ENCODE measurements around the gene ZNF683. TPM values are rescaled to one million over a fixed set of nuclear protein-coding genes. Genes with fewer than 3 reads are reported as not detected.
A peak's percentile ranks its signal among the peaks of the same experiment; 100 is the strongest.

Gene ZNF683
- total and polyA plus RNA-seq, 10 of the 15 experiments (the other 5 are each of a cell fraction or from before 2014, with no cell fraction given): not detected

DNA sequence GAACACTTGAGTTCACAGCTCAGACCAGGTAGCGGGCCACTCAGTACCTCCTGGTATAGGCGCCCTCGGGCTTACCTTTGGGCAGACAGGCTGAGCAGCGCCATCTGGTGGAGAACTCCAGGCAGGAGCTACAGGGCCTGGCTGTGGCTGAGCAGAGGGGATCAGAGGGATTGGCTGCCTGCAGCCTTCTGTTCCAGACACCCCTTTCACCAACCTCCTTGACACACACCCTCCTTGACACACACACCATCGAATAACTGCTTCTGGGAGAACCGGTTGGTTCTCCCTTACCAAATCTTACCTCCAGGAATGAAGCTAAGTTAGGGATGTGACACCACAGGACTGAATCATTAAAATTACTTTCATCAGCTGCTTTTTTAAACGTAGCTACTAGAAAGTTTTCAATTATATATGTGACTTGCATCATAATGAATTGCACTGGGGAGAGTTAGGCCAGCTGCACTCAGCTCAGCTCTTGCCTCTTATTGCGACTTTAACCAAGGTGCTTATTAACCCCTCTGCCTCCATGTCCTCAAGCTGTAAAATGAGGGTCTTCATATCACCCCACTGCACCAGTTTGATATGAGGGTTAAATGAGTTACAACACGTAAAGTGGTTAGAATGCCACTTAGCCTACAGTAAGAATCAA lies 44.7 kb upstream of the ZNF683 start:
- Histone ChIP-seq H3K36me3 (ENCODE audit: control insufficient read depth in 2 of 2, insufficient read depth in 2 of 2, low read length in 1 of 2) (no peaks in the 10 kb centered on the region), H3K9me3 (replicated peaks; ENCODE audit: control insufficient read depth, insufficient read depth, low read length) (no peaks in the 10 kb centered on the region), H3K4me3 (no peak overlapping the region), H4K20me1 (ENCODE audit: control insufficient read depth, insufficient read depth) (no peaks in the 10 kb centered on the region), H3K27ac (ENCODE audit: control insufficient read depth, insufficient read depth) (no peak overlapping the region), H3K4me2 (ENCODE audit: control insufficient read depth, insufficient read depth) (no peak overlapping the region), H3K9ac (ENCODE audit: control insufficient read depth, insufficient read depth, low read length) (no peak overlapping the region), H3K79me2 (ENCODE audit: control insufficient read depth, insufficient read depth, low read length) (no peaks in the 10 kb centered on the region), H2AFZ (ENCODE audit: control insufficient read depth, low read depth, low read length) (no peak overlapping the region), H3K4me1 (ENCODE audit: control insufficient read depth, insufficient read depth, low read length) (no peaks in the 10 kb centered on the region), H3K27me3 (replicated peaks in 1 of 2; ENCODE audit: control insufficient read depth in 2 of 2, insufficient read depth in 2 of 2, low read length in 1 of 2) (peaks cover 0 to 3% of the 10 kb centered on the region in 2 experiments; a peak in 3 of 4 replicates)
- WGBS (ENCODE audit: insufficient coverage, insufficient replicate concordance, low lambda C conversion rate, missing lambda C conversion rate): 11% methylated on average over 9 of the region's 9 CpGs
- RAD21 ChIA-PET (ENCODE audit: unreplicated experiment): interaction anchor here (0.6 to 1.7 kb wide), 27 partner anchors 11 to 522 kb away, joined by 3 to 20 read pairs (median 4); partner anchors contain the start of genes DHDDS and SH3BGRL3
- BruUV-seq (replicated peaks): no TSS peak
- SMC1A ChIA-PET (ENCODE audit: uncharacterized antibody, unreplicated experiment): interaction anchor here (0.6 to 3.7 kb wide), 19 partner anchors 9 to 375 kb away, joined by 3 to 23 read pairs (median 3); partner anchors contain the start of gene DHDDS
- POLR2A ChIA-PET: interaction anchor here (0.6 to 1.1 kb wide), 3 partner anchors 13 to 129 kb away, joined by 3 to 4 read pairs (median 4); no protein-coding TSS in a partner anchor
- FAIRE-seq (peak; percentile 97), DNase-seq (ENCODE audit: low read depth, low spot score) (no peak), ATAC-seq (peak; percentile 100)
- intact Hi-C loops (cut with micrococcal nuclease; ENCODE audit: unreplicated experiment) (loop anchor here (2.0 to 10.0 kb wide), 3 partner anchors 52 to 310 kb away; no protein-coding TSS in a partner anchor), in situ Hi-C loops (cut with MboI) (no loop called here)
- CTCF ChIA-PET: interaction anchor here (0.5 to 3.8 kb wide), 70 partner anchors 8 to 1312 kb away, joined by 3 to 94 read pairs (median 6); partner anchors contain the start of genes C1orf232, CD52, CEP85 and CRYBG2
- no peak for TF ChIP-seq EZH2 (IDR thresholded peaks at IDR 0.05; ENCODE audit: borderline replicate concordance, control insufficient read depth, low read depth, low read length)
- 0 out of 3 replicates have a peak, but pooled peaks have one; percentile 20 for TF ChIP-seq POU2F2 (IDR thresholded peaks at IDR 0.05; ENCODE audit: borderline replicate concordance, low read depth, low read length)
- no peak for TF ChIP-seq RBBP5 (conservative IDR thresholded peaks at IDR 0.05)
- TF ChIP-seq POLR2AphosphoS5 (IDR thresholded peaks at IDR 0.05; ENCODE audit: low read length): no peak
- TF ChIP-seq PKNOX1 (IDR thresholded peaks at IDR 0.05): no peak
- no peak for TF ChIP-seq KLF5 (IDR thresholded peaks at IDR 0.05; ENCODE audit: partially characterized antibody)
- TF ChIP-seq NR2F1 (conservative IDR thresholded peaks at IDR 0.05): no peak
- no peak for TF ChIP-seq HDGF (IDR thresholded peaks at IDR 0.05)
- no peak for TF ChIP-seq LARP7 (IDR thresholded peaks at IDR 0.05)
- TF ChIP-seq TCF3 (IDR thresholded peaks at IDR 0.05; ENCODE audit: borderline replicate concordance, insufficient read depth, low read depth, low read length): no peak
- no peak for TF ChIP-seq GATAD2B (conservative IDR thresholded peaks at IDR 0.05; ENCODE audit: low read depth)
- TF ChIP-seq, protein P1, sequence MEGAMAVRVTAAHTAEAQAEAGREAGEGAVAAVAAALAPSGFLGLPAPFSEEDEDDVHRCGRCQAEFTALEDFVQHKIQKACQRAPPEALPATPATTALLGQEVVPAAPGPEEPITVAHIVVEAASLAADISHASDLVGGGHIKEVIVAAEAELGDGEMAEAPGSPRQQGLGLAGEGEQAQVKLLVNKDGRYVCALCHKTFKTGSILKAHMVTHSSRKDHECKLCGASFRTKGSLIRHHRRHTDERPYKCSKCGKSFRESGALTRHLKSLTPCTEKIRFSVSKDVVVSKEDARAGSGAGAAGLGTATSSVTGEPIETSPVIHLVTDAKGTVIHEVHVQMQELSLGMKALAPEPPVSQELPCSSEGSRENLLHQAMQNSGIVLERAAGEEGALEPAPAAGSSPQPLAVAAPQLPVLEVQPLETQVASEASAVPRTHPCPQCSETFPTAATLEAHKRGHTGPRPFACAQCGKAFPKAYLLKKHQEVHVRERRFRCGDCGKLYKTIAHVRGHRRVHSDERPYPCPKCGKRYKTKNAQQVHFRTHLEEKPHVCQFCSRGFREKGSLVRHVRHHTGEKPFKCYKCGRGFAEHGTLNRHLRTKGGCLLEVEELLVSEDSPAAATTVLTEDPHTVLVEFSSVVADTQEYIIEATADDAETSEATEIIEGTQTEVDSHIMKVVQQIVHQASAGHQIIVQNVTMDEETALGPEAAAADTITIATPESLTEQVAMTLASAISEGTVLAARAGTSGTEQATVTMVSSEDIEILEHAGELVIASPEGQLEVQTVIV (IDR thresholded peaks at IDR 0.05; ENCODE audit: borderline replicate concordance, partially characterized antibody): no peak
- no peak for TF ChIP-seq FOXM1 (IDR thresholded peaks at IDR 0.05; ENCODE audit: low read depth, low read length)
- TF ChIP-seq, protein P2, sequence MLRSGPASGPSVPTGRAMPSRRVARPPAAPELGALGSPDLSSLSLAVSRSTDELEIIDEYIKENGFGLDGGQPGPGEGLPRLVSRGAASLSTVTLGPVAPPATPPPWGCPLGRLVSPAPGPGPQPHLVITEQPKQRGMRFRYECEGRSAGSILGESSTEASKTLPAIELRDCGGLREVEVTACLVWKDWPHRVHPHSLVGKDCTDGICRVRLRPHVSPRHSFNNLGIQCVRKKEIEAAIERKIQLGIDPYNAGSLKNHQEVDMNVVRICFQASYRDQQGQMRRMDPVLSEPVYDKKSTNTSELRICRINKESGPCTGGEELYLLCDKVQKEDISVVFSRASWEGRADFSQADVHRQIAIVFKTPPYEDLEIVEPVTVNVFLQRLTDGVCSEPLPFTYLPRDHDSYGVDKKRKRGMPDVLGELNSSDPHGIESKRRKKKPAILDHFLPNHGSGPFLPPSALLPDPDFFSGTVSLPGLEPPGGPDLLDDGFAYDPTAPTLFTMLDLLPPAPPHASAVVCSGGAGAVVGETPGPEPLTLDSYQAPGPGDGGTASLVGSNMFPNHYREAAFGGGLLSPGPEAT (IDR thresholded peaks at IDR 0.05; ENCODE audit: low read depth): no peak
- no peak for TF ChIP-seq GABPA (IDR thresholded peaks at IDR 0.05; ENCODE audit: low read depth)
- peak; percentile 71 for TF ChIP-seq RAD21 (IDR thresholded peaks at IDR 0.05; ENCODE audit: insufficient read depth, low read depth, low read length)
- peak; percentile 40; the same call in 1 of the 2 replicates for TF ChIP-seq YY1 (IDR thresholded peaks at IDR 0.05; ENCODE audit: low read depth, low read length)
- TF ChIP-seq ZNF274 (IDR thresholded peaks at IDR 0.05; ENCODE audit: insufficient read depth, insufficient read length): no peak
- no peak for TF ChIP-seq TCF7 (IDR thresholded peaks at IDR 0.05; ENCODE audit: borderline replicate concordance)
